ENCODE measurements around the gene LILRA6. TPM values are rescaled to one million over a fixed set of nuclear protein-coding genes. Genes with fewer than 3 reads are reported as not detected.

Gene LILRA6
- total and polyA plus RNA-seq, 2 of the 13 experiments (the other 11 are each of a cell fraction or from before 2014, with no cell fraction given) = not detected

- TF ChIP-seq, protein P1, sequence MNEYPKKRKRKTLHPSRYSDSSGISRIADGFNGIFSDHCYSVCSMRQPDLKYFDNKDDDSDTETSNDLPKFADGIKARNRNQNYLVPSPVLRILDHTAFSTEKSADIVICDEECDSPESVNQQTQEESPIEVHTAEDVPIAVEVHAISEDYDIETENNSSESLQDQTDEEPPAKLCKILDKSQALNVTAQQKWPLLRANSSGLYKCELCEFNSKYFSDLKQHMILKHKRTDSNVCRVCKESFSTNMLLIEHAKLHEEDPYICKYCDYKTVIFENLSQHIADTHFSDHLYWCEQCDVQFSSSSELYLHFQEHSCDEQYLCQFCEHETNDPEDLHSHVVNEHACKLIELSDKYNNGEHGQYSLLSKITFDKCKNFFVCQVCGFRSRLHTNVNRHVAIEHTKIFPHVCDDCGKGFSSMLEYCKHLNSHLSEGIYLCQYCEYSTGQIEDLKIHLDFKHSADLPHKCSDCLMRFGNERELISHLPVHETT (CRISPR knock-in tag; conservative IDR thresholded peaks at IDR 0.05) = no peak
- TF ChIP-seq, protein P2, sequence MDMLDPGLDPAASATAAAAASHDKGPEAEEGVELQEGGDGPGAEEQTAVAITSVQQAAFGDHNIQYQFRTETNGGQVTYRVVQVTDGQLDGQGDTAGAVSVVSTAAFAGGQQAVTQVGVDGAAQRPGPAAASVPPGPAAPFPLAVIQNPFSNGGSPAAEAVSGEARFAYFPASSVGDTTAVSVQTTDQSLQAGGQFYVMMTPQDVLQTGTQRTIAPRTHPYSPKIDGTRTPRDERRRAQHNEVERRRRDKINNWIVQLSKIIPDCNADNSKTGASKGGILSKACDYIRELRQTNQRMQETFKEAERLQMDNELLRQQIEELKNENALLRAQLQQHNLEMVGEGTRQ (IDR thresholded peaks at IDR 0.05; ENCODE audit: low read depth, low read length) = no peak
- TF ChIP-seq, protein P2 (CRISPR knock-in tag; IDR thresholded peaks at IDR 0.05; ENCODE audit: borderline replicate concordance) = no peak
- no peak for TF ChIP-seq AHR (CRISPR knock-in tag; IDR thresholded peaks at IDR 0.05)
- TF ChIP-seq, protein P3, sequence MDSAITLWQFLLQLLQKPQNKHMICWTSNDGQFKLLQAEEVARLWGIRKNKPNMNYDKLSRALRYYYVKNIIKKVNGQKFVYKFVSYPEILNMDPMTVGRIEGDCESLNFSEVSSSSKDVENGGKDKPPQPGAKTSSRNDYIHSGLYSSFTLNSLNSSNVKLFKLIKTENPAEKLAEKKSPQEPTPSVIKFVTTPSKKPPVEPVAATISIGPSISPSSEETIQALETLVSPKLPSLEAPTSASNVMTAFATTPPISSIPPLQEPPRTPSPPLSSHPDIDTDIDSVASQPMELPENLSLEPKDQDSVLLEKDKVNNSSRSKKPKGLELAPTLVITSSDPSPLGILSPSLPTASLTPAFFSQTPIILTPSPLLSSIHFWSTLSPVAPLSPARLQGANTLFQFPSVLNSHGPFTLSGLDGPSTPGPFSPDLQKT (CRISPR knock-in tag; IDR thresholded peaks at IDR 0.05; ENCODE audit: borderline replicate concordance) = no peak
- TF ChIP-seq SOX5 (CRISPR knock-in tag; IDR thresholded peaks at IDR 0.05; ENCODE audit: borderline replicate concordance) = peak; percentile 34; the same call in 1 of the 2 replicates
- TF ChIP-seq, protein P4, sequence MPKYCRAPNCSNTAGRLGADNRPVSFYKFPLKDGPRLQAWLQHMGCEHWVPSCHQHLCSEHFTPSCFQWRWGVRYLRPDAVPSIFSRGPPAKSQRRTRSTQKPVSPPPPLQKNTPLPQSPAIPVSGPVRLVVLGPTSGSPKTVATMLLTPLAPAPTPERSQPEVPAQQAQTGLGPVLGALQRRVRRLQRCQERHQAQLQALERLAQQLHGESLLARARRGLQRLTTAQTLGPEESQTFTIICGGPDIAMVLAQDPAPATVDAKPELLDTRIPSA (CRISPR knock-in tag; IDR thresholded peaks at IDR 0.05; ENCODE audit: borderline replicate concordance) = no peak
- no peak for TF ChIP-seq ZNF678 (CRISPR knock-in tag; IDR thresholded peaks at IDR 0.05)
- TF ChIP-seq, protein P5, sequence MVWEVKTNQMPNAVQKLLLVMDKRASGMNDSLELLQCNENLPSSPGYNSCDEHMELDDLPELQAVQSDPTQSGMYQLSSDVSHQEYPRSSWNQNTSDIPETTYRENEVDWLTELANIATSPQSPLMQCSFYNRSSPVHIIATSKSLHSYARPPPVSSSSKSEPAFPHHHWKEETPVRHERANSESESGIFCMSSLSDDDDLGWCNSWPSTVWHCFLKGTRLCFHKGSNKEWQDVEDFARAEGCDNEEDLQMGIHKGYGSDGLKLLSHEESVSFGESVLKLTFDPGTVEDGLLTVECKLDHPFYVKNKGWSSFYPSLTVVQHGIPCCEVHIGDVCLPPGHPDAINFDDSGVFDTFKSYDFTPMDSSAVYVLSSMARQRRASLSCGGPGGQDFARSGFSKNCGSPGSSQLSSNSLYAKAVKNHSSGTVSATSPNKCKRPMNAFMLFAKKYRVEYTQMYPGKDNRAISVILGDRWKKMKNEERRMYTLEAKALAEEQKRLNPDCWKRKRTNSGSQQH (CRISPR knock-in tag; IDR thresholded peaks at IDR 0.05; ENCODE audit: low read depth) = no peak
- TF ChIP-seq GABPB1 (CRISPR knock-in tag; IDR thresholded peaks at IDR 0.05) = peak; percentile 49; the same call in 1 of the 2 replicates
- TF ChIP-seq SP140L (CRISPR knock-in tag; IDR thresholded peaks at IDR 0.05; ENCODE audit: borderline replicate concordance) = no peak
- TF ChIP-seq ZNF446 (CRISPR knock-in tag; IDR thresholded peaks at IDR 0.05) = no peak
- TF ChIP-seq RFXANK (CRISPR knock-in tag; IDR thresholded peaks at IDR 0.05) = no peak
- no peak for TF ChIP-seq KLF12 (CRISPR knock-in tag; IDR thresholded peaks at IDR 0.05; ENCODE audit: borderline replicate concordance)
- TF ChIP-seq, protein P6, sequence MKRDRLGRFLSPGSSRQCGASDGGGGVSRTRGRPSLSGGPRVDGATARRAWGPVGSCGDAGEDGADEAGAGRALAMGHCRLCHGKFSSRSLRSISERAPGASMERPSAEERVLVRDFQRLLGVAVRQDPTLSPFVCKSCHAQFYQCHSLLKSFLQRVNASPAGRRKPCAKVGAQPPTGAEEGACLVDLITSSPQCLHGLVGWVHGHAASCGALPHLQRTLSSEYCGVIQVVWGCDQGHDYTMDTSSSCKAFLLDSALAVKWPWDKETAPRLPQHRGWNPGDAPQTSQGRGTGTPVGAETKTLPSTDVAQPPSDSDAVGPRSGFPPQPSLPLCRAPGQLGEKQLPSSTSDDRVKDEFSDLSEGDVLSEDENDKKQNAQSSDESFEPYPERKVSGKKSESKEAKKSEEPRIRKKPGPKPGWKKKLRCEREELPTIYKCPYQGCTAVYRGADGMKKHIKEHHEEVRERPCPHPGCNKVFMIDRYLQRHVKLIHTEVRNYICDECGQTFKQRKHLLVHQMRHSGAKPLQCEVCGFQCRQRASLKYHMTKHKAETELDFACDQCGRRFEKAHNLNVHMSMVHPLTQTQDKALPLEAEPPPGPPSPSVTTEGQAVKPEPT (CRISPR knock-in tag; IDR thresholded peaks at IDR 0.05; ENCODE audit: low read depth) = no peak
- no peak for TF ChIP-seq ZBTB43 (CRISPR knock-in tag; conservative IDR thresholded peaks at IDR 0.05)
- TF ChIP-seq ZFX (CRISPR knock-in tag; IDR thresholded peaks at IDR 0.05; ENCODE audit: low read depth) = peak; percentile 15; the same call in 1 of the 2 replicates
- no peak for TF ChIP-seq ZSCAN31 (CRISPR knock-in tag; IDR thresholded peaks at IDR 0.05; ENCODE audit: low read depth)
- TF ChIP-seq ARID2 (CRISPR knock-in tag; IDR thresholded peaks at IDR 0.05; ENCODE audit: borderline replicate concordance) = no peak
Observed at GRCh38 chr19:54231077-54231931, 11.3 kb downstream of the LILRA6 start (continued).

Data from HepG2 (cell line).